ENCODE measurements around the gene SF3B4. TPM values are rescaled to one million over a fixed set of nuclear protein-coding genes. Genes with fewer than 3 reads are reported as not detected.

SF3B4 gene
- total RNA-seq, 4 donors from 2014 or later, result 14.9 to 21.6 (median 18.3) TPM

- H3K4me3 ChIP-seq (ENCODE audit: low read depth, poor library complexity, severe bottlenecking), result no peak overlapping the region
- DNase-seq (ENCODE audit: low spot score in 2 of 2), result no peak
- intact Hi-C loops (cut with DNase I; ENCODE audit: low total_unique reads), result no loop called here
- TF ChIP-seq POLR2A (IDR thresholded peaks at IDR 0.05) (no peak), CTCF (IDR thresholded peaks at IDR 0.05) (no peak)
- 82 to 88% methylated on average over 3 of the region's 3 CpGs for WGBS, 2 donors
Measured at GRCh38 chr1:149925345-149925744, 2.3 kb downstream of the SF3B4 start.

- no peak overlapping the region for H3K4me3 ChIP-seq (ENCODE audit: low read depth, poor library complexity, severe bottlenecking)
- 81 to 87% methylated on average over 10 of the region's 10 CpGs for WGBS, 2 donors
- intact Hi-C loops (cut with DNase I; ENCODE audit: low total_unique reads), result no loop called here
- TF ChIP-seq POLR2A (IDR thresholded peaks at IDR 0.05) (no peak), CTCF (IDR thresholded peaks at IDR 0.05) (no peak)
- DNase-seq (ENCODE audit: low spot score in 2 of 2), result no peak
Measured at GRCh38 chr1:149923626-149924025, 4.0 kb downstream of the SF3B4 start.

- 1 to 2% methylated on average over 24 of the region's 24 CpGs for WGBS, 2 donors
- intact Hi-C loops (cut with DNase I; ENCODE audit: low total_unique reads), result no loop called here
- peak in 1 of 2 donors; percentile 81 for DNase-seq (ENCODE audit: low spot score in 2 of 2)
- TF ChIP-seq CTCF (IDR thresholded peaks at IDR 0.05) (no peak), POLR2A (IDR thresholded peaks at IDR 0.05) (no peak)
- no peak within 1 kb of the TSS for H3K4me3 ChIP-seq (ENCODE audit: low read depth, poor library complexity, severe bottlenecking)
Measured at GRCh38 chr1:149917571-149918144, 9.9 kb downstream of the SF3B4 start, which contains the start of gene SV2A. TSS of gene SV2A (minus strand) at chr1:149917844. CDS start at chr1:149913840, 4,004 bp downstream.

- peak in 1 of 2 donors; percentile 59 for DNase-seq (ENCODE audit: low spot score in 2 of 2)
- no peak overlapping the region for H3K4me3 ChIP-seq (ENCODE audit: low read depth, poor library complexity, severe bottlenecking)
- intact Hi-C loops (cut with DNase I; ENCODE audit: low total_unique reads), result no loop called here
- no peak for TF ChIP-seq CTCF (IDR thresholded peaks at IDR 0.05)
- no peak for TF ChIP-seq POLR2A (IDR thresholded peaks at IDR 0.05)
- WGBS, 2 donors, result 11 to 26% methylated on average over 10 of the region's 10 CpGs
Measured at GRCh38 chr1:149916898-149917252, 10.7 kb downstream of the SF3B4 start.

DNA sequence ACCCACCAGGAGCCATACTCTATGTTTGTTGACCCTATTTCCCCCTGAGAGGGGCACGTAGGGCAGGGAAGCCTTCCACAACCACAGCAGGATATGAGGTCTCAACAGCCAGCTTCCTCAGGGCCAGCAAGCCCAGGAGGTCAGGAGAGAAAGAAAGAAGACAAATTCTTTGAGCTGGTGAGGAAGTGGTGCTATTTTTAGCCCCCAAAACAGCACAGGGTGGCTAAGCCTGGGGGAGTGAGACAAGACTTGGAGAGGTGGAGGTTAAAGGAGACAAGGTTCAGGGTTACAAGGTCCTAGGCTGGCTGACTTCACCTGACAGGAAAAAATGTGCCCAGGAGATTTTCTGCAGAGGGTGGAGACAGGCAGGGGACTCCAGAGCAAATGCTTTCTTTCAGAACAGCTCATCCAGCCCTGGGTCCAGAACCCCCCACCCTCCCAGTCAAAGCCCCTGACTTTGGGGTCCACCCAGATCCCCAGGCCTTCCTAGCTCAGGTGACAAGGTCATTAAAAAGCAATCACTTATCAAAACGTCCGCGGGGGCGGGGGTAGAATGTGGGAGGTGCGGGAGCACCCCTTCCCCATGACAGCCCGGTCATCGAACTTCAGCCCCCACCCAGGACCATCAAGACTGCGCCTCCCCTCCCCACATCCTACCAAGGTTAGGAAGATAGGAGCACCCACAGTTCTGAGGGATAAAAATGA is 11.3 kb downstream of the SF3B4 start:
- no peak overlapping the region for H3K4me3 ChIP-seq (ENCODE audit: low read depth, poor library complexity, severe bottlenecking)
- intact Hi-C loops (cut with DNase I; ENCODE audit: low total_unique reads), result no loop called here
- peak in 1 of 2 donors; percentile 81 for DNase-seq (ENCODE audit: low spot score in 2 of 2)
- WGBS, 2 donors, result 39 to 43% methylated on average over 7 to 9 of the region's 9 CpGs
- TF ChIP-seq POLR2A (IDR thresholded peaks at IDR 0.05), result no peak
- TF ChIP-seq CTCF (IDR thresholded peaks at IDR 0.05), result no peak

All from lower leg skin (tissue), 4 donors.